Measurements from ENCODE around the gene ITGB8.

The ITGB8 gene

DNA sequence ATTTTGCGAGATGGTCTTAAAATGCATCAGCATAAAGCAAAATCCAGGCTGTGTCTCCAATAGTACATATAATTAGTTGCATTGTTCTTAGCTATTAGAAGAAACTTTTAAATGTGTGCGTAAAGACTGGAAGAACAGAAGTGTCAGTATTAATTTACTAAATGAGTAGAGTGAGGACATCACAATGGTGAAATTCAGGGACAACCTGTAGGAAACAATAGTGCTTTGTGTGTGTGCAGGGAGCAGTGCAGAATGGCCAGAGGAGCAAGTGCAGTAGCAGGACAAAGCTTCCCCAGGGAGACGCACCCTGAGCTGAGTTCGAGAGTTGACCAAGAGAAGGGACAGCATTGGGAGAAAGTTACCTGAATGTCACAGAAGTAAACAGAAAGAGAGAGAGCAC, 13.7 kb downstream of the ITGB8 start:
- Histone ChIP-seq H3K4me2 (ENCODE audit: low read length) (no peak overlapping the region), H3K4me1 (ENCODE audit: control insufficient read depth, insufficient read depth, low read length) (no peaks in the 10 kb centered on the region), H3K4me3 (ENCODE audit: low read length) (no peak overlapping the region), H3K27me3 (ENCODE audit: control insufficient read depth, insufficient read depth, low read length) (no peaks in the 10 kb centered on the region), H3K36me3 (ENCODE audit: insufficient read depth, low read length) (no peaks in the 10 kb centered on the region), H3K9ac (ENCODE audit: low read depth, low read length) (no peak overlapping the region), H3K9me3 (replicated peaks; ENCODE audit: low read length) (no peaks in the 10 kb centered on the region)

DNA sequence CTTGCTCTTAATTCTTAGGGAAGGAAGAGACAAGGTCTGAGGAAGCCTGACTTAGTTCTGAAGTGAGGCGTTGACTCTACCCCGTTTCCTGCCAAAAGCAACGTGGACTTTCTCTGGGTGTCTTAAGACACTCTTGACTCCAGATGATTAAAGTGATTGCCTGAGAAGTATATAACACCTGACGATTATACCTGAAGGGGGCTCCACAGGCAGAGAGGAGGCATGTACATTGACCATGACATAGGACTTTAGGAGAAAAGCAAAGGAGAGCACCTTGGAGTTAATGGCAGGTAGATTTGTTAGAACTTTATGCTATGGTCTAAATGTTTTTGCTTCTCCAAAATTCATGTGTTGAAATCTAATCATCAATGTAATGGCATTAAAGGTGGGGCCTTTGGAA, 15.9 kb downstream of the ITGB8 start:
- Histone ChIP-seq H3K4me1 (ENCODE audit: control insufficient read depth, insufficient read depth, low read length) (peaks cover 12% of the 10 kb centered on the region), H3K4me2 (ENCODE audit: low read length) (no peak overlapping the region), H3K27me3 (ENCODE audit: control insufficient read depth, insufficient read depth, low read length) (no peaks in the 10 kb centered on the region), H3K9ac (ENCODE audit: low read depth, low read length) (no peak overlapping the region), H3K9me3 (replicated peaks; ENCODE audit: low read length) (no peaks in the 10 kb centered on the region), H3K36me3 (ENCODE audit: insufficient read depth, low read length) (no peaks in the 10 kb centered on the region), H3K4me3 (ENCODE audit: low read length) (no peak overlapping the region)

DNA sequence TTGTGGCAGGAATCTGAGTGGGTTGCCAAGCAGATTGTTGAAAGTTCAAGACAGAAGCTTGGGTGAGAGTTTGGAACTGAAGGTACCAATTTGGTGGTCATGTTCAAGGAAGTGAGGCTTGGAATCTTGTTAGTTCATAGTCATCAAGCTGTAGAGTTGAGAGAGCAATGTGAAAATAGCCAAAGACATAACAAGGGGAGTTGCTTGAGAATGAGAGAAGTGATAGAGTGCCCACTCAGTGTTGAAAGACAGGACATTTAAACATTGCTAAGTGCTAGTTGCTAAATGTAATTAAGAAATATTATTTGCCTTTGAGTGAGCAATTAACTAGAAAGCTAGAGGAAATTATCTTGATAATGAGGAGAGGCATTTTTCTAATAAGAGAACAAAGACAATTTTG, 17.0 kb downstream of the ITGB8 start:
- Histone ChIP-seq H3K4me1 (ENCODE audit: control insufficient read depth, insufficient read depth, low read length) (peaks cover 23% of the 10 kb centered on the region), H3K4me3 (ENCODE audit: low read length) (no peak overlapping the region), H3K9me3 (replicated peaks; ENCODE audit: low read length) (no peaks in the 10 kb centered on the region), H3K27me3 (ENCODE audit: control insufficient read depth, insufficient read depth, low read length) (no peaks in the 10 kb centered on the region), H3K4me2 (ENCODE audit: low read length) (no peak overlapping the region), H3K36me3 (ENCODE audit: insufficient read depth, low read length) (no peaks in the 10 kb centered on the region), H3K9ac (ENCODE audit: low read depth, low read length) (no peak overlapping the region)

DNA sequence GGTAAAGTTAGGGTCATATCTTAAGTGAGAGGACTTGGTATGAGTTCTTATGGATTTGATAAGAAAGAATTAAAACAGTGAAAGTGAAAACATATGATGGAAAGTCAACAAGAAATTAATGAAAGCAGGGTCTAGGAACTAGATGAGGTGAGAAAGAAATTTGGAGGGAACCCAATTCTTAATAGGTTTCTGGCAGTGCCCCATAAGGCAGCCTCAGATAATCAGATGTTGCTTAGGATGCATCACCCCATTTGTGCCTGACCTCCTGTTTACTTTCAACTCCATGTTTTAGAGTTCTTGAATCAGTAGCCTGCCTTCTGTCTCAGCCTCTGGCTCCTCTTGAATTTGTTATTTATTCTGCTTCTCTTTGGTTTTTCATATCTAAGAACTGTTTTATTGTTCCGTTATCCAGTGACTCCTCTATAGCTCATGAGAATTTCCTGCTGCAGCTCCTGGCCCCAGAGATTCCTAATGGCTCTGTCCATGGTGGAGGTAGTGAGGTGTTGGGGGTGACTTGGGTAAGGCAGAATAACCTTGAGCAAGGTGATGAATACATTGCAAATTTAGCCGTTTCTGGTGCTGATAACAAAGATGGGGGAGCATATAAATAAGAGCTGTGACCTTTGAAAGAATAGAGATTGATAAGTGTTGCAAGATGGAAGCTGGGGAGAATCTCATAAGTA, 17.6 kb downstream of the ITGB8 start:
- Histone ChIP-seq H3K27me3 (ENCODE audit: control insufficient read depth, insufficient read depth, low read length) (no peaks in the 10 kb centered on the region), H3K9ac (ENCODE audit: low read depth, low read length) (no peak overlapping the region), H3K4me3 (ENCODE audit: low read length) (no peak overlapping the region), H3K36me3 (ENCODE audit: insufficient read depth, low read length) (no peaks in the 10 kb centered on the region), H3K4me2 (ENCODE audit: low read length) (no peak overlapping the region), H3K4me1 (ENCODE audit: control insufficient read depth, insufficient read depth, low read length) (peaks cover 29% of the 10 kb centered on the region), H3K9me3 (replicated peaks; ENCODE audit: low read length) (no peaks in the 10 kb centered on the region)

DNA sequence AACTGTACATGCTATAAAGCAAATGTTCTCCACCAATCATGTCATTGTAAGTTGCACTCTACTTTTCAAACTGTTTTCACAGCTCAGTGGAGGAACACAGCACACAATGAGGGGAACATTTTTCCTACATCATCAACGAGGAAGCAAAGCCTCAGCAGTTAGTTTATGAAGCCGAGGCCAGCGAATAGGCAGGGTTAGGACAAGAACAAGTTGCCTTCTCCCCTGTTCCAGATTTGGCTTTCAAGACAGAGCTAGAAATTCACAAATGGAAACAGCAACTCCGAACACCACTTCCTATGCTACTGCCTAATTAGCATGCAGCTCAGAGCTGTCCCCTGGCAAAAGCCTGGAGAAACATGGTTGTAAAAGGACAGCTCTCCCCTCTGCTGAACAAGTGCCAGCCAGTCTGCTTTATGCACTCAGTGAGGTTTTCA, 19.8 kb downstream of the ITGB8 start:
- no peaks in the 10 kb centered on the region for H3K36me3 ChIP-seq (ENCODE audit: insufficient read depth, low read length)
- H3K4me3 ChIP-seq (ENCODE audit: low read length), result no peak overlapping the region
- H3K4me1 ChIP-seq (ENCODE audit: control insufficient read depth, insufficient read depth, low read length), result peaks cover 30% of the 10 kb centered on the region
- no peak overlapping the region for H3K9ac ChIP-seq (ENCODE audit: low read depth, low read length)
- H3K9me3 ChIP-seq (replicated peaks; ENCODE audit: low read length), result no peaks in the 10 kb centered on the region
- H3K4me2 ChIP-seq (ENCODE audit: low read length), result no peak overlapping the region
- no peaks in the 10 kb centered on the region for H3K27me3 ChIP-seq (ENCODE audit: control insufficient read depth, insufficient read depth, low read length)

DNA sequence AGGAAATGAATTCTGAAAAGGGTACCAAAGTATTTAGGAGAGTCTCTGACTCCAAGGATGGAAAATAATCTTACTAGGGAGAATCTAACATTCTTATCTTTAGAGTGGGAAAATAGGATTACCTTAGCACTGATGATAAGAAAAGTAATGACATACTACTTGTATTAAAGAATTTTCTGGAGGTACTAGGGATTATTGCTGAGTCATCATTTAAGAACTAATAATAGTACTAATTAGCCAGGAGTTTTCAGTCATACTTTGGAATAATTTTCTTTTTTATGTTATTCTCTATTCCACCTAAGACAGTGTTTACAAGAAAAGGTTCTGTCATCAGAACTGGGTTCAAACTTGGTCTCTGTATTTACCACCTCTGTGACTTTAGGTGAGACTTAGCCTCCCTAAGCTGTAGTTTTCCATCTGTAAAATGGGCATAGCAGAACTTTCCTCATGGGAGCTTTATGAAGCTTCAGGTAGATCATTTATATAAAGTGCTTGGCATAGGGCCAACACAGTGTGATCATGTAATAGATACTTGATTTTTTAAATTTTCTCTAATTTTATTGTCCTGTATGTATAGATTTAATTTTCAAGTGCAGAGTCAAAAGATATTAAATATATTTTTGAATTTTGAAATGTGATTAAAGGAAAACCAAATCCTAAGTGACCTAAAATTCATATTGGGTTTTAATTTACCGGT, 20.4 kb downstream of the ITGB8 start:
- Histone ChIP-seq H3K4me1 (ENCODE audit: control insufficient read depth, insufficient read depth, low read length) (peaks cover 30% of the 10 kb centered on the region), H3K4me3 (ENCODE audit: low read length) (no peak overlapping the region), H3K4me2 (ENCODE audit: low read length) (peak overlapping the region; percentile 65), H3K9me3 (replicated peaks; ENCODE audit: low read length) (no peaks in the 10 kb centered on the region), H3K27me3 (ENCODE audit: control insufficient read depth, insufficient read depth, low read length) (no peaks in the 10 kb centered on the region), H3K36me3 (ENCODE audit: insufficient read depth, low read length) (no peaks in the 10 kb centered on the region), H3K9ac (ENCODE audit: low read depth, low read length) (no peak overlapping the region)

DNA sequence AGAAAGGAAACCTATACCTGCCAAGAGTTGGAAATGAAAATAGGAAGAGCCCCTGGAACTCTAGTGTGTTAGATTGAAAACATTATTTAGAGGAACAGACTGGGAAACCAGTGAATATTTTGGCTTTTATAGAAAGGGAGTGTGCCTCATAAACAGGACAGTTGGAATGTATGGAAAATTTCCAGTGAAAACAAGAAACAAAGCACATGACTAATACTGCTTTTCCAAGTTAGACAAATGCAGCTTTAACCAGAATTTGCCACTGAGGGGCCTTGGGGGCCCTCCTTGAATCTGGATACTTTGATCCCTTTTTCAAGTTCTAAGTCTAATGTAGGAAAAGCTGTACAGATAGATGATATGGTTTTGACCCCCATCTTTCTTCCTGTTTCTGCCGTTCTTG, 21.2 kb downstream of the ITGB8 start:
- Histone ChIP-seq H3K4me2 (ENCODE audit: low read length) (peak overlapping the region; percentile 65), H3K9ac (ENCODE audit: low read depth, low read length) (peak overlapping the region; percentile 55), H3K27me3 (ENCODE audit: control insufficient read depth, insufficient read depth, low read length) (no peaks in the 10 kb centered on the region), H3K4me3 (ENCODE audit: low read length) (peak overlapping the region; percentile 25), H3K36me3 (ENCODE audit: insufficient read depth, low read length) (no peaks in the 10 kb centered on the region), H3K9me3 (replicated peaks; ENCODE audit: low read length) (no peaks in the 10 kb centered on the region), H3K4me1 (ENCODE audit: control insufficient read depth, insufficient read depth, low read length) (peaks cover 30% of the 10 kb centered on the region)

DNA sequence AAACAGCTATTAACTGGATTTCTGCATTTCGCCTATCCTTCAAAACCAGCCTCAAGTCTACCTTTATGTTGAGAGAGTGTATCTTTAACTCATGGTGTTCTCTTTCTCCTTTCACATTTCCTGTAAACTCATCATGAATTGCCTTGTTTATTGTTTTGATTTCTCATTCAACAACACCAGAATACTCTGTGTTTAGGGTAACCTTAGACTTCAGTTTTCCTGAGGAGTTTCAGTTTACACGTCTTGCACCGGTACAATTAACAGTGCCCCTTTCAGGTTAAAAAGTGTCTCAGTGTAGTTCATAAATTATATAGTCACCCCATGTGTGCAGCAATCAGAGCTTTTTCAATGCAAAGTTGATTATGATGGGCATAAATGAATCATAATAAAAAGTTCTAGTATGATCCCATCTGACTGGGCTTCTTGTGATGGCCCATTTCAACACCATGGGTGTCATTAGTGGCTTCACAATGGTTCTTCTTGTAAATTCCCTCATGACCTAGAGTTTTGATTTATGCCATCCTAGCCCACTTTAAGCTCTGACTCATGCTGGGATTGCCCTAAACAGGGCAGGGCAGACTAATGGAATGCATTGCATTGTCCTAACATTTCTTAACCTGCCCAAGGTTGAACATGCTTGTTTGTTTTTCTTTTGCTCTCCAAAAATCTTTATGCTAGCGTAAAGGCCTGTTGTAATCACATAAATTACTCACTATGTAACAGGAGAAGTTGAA, 22.0 kb downstream of the ITGB8 start:
- Histone ChIP-seq H3K4me1 (ENCODE audit: control insufficient read depth, insufficient read depth, low read length) (peaks cover 30% of the 10 kb centered on the region), H3K9ac (ENCODE audit: low read depth, low read length) (peak overlapping the region; percentile 55), H3K4me2 (ENCODE audit: low read length) (peak overlapping the region; percentile 65), H3K4me3 (ENCODE audit: low read length) (peak overlapping the region; percentile 48), H3K9me3 (replicated peaks; ENCODE audit: low read length) (no peaks in the 10 kb centered on the region), H3K27me3 (ENCODE audit: control insufficient read depth, insufficient read depth, low read length) (no peaks in the 10 kb centered on the region), H3K36me3 (ENCODE audit: insufficient read depth, low read length) (no peaks in the 10 kb centered on the region)

DNA sequence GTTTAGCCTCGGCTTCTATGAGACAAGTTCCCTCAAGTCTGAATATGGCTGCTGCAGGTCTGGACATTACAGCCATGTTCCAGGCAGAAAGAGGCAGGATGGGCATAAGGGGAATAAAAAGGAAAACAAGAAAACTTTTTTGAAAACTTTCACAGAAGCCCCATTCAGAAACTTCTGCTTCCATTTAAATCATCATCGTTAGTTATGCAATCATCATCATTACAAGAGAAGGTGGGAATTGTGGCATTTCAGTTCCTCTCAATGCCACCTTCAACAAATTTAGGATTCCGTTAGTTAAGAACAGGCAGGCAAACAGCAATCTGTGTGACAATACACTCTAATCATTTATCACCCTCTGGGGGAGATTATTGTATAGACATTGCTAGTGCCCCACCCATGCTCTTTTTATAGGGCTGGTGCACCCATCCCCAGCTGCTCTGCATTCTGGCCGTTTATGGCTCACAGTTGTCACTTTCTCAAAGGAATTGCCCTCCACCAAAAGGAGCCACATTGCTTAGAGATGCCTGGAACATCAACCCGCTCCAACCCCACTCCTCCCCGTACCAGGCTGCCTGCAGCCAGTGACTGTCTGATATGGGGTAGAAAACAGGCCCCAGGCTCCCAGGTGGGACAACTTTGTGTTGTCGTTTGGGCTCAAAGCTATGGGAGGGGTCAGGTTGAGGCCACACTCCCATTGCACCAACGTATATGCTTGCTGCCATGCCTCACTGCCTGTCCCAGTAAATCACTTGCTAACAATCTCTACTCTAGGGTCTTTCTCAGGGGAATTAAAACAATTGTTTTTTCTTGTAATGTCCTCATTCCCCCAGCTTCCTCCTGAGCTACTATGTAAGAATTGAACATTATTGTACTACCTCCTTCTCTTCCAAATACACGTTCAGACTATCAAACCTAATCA, 24.2 kb downstream of the ITGB8 start:
- Histone ChIP-seq H3K9ac (ENCODE audit: low read depth, low read length) (no peak overlapping the region), H3K27me3 (ENCODE audit: control insufficient read depth, insufficient read depth, low read length) (no peaks in the 10 kb centered on the region), H3K4me3 (ENCODE audit: low read length) (no peak overlapping the region), H3K9me3 (replicated peaks; ENCODE audit: low read length) (no peaks in the 10 kb centered on the region), H3K36me3 (ENCODE audit: insufficient read depth, low read length) (no peaks in the 10 kb centered on the region), H3K4me1 (ENCODE audit: control insufficient read depth, insufficient read depth, low read length) (peaks cover 33% of the 10 kb centered on the region), H3K4me2 (ENCODE audit: low read length) (no peak overlapping the region)

DNA sequence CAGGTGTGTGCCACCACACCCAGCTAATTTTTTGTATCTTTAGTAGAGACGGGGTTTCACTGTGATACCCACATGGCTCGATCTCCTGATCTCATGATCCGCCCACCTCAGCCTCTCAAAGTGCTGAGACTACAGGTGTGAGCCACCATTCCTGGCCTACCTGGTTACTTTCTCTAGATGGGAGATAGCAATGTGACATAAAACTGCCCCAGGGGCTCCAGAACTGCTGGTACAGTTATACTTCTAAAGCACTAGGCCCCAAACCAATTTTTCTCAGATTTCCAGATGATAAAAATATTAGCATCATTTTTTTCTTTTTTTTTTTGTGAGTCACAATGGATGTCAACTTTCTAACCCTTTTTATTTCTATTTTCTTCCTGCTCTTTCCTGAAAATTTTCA, 27.4 kb downstream of the ITGB8 start:
- Histone ChIP-seq H3K4me3 (ENCODE audit: low read length) (no peak overlapping the region), H3K9me3 (replicated peaks; ENCODE audit: low read length) (no peaks in the 10 kb centered on the region), H3K9ac (ENCODE audit: low read depth, low read length) (no peak overlapping the region), H3K27me3 (ENCODE audit: control insufficient read depth, insufficient read depth, low read length) (no peaks in the 10 kb centered on the region), H3K36me3 (ENCODE audit: insufficient read depth, low read length) (no peaks in the 10 kb centered on the region), H3K4me1 (ENCODE audit: control insufficient read depth, insufficient read depth, low read length) (peaks cover 6% of the 10 kb centered on the region), H3K4me2 (ENCODE audit: low read length) (no peak overlapping the region)

DNA sequence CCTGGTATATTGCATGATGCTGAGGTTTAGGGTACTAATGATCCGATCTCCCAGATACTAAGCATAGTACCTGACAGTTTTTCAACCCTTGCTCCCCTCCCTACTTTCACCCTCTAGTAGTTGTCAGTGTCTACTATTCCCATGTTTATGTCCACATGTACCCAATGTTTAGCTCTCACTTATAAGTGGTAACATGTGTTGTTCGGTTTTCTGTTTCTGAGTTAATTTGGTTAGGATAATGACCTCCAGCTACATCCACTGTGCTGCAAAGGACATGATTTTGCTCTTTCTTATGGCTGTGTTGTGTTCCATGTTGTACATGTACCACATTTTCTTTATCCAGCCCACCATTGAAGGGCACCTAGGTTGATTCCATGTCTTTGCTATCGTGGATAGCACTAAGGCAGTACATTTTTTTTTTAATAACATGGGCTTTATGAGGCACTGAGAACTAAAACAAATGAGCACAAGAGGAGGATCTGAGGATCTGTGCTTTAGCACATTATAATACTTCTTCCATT, 28.1 kb downstream of the ITGB8 start:
- H3K9me3 ChIP-seq (replicated peaks; ENCODE audit: low read length), result no peaks in the 10 kb centered on the region
- H3K9ac ChIP-seq (ENCODE audit: low read depth, low read length), result no peak overlapping the region
- no peak overlapping the region for H3K4me3 ChIP-seq (ENCODE audit: low read length)
- no peaks in the 10 kb centered on the region for H3K36me3 ChIP-seq (ENCODE audit: insufficient read depth, low read length)
- H3K4me1 ChIP-seq (ENCODE audit: control insufficient read depth, insufficient read depth, low read length), result peaks cover 3% of the 10 kb centered on the region
- H3K27me3 ChIP-seq (ENCODE audit: control insufficient read depth, insufficient read depth, low read length), result no peaks in the 10 kb centered on the region
- H3K4me2 ChIP-seq (ENCODE audit: low read length), result no peak overlapping the region
